NCI-H446 (cell line): ENCODE data around the gene RPS24.
A peak's percentile ranks its signal among the peaks of the same experiment; 100 is the strongest.

Experiments
- DNase-seq, 2 experiments: peaks; one replicate each; lab custom pipeline; 2025; lab: John Stamatoyannopoulos, UW

Gene RPS24

DNA sequence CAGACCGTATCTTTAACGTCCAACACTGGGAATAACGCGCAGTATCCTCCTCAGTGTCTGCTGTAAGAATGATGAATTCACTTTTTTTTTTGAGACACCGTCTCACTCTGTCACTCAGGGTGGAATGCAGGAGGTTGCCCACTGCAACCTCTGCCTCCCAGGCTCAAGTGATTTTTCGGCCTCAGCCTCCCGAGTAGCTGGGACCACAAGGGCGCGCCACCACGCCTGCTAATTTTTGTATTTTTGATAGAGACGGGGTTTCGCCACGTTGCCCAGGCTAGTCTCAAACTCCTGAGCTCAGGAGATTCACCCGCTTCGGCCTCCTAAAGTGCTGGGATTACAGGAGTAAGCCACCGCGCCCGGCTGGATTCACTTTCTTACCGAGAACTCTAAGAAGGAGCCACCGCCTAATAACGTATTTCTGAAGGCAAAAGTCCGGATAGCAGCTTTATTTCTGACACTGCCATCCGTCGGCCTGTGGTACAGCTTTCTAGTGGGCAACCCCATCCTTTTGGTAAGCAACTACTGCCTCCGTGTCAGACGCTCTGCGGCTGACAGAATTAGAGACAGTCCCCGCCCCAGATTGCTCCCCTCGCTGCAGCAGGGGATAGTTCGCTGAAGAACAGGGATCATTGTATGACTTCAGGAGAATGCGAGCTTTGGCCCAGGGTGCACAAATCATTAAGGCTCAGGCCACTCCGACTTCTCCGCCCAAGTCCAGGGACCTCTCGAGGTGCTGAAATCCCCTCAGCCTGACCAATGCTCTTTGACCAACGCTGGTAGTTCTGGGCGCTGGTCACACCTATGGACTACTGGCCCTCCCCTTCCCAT lies 5.0 kb upstream of the RPS24 start:
- no peak for DNase-seq

DNA sequence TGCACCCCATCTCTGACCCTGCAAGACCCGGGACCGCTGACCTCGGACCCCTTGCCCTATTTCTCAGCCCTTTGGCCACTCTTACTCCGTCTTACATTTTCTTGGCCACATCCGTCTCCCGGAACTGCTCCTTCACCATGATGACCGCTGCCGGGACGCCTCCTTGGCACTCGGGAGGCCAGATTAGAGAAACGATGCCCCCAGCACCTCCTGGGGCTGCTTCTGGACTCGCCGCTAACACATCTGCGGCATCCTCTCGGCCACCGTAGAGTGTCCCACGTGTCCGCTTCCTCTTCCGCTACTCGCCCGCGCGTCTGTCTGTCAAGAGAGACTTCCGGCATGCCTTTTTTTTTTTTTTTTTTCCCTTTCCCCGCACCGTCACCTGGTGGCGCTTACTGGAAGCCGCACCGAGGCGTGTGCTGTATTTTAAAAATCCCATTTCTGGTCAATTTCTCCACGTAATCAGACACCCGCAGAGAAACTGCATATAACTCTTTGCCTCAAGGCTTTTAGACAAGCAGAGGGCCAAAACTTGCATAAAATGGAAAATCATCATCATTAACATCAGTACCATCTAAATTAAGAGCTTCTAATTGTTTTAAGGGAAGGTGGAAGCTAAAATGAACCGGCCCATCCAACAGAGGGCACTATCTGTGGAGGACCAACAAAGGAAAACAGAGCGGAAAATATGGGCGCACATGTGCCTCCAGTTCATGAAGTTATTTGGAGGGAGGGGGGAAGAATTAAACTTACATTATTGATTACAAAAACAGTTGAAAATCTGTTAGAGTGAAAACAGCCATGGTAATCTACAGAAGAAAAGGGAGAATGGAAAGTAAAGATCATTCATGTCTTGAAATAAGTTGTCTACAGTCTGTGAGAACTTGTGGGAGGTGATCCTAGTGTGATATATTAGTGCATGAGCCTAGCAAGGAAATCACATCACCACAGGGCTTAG lies 4.1 kb upstream of the RPS24 start, which contains the start of gene POLR3A:
Gene POLR3A, minus strand, starts transcription at position 247 of the 958 bp plus-strand sequence. Its CDS starts 108 bp downstream, at position 139.
- peak; percentile 63 to 92 for DNase-seq

- DNase-seq, result no peak
Measured at GRCh38 chr10:78033387-78033636, 351 bp upstream of the RPS24 start.

DNA sequence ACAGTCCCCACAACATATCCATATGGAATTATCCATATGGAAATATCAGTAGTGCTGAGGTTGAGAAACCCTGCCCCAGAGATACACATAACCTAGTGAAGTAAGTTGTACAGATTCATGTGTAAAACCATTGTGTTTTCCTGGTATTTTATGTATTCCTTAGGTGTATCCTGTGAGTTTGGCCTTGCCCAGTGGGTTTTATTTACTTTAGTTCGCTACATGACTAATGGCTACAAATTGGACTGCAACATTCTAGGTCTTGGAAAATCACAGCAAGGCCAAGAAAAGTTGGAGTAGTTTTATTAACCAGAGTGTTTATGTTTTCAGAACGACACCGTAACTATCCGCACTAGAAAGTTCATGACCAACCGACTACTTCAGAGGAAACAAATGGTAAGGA lies 1.4 kb downstream of the RPS24 start:
- DNase-seq, result no peak

DNA sequence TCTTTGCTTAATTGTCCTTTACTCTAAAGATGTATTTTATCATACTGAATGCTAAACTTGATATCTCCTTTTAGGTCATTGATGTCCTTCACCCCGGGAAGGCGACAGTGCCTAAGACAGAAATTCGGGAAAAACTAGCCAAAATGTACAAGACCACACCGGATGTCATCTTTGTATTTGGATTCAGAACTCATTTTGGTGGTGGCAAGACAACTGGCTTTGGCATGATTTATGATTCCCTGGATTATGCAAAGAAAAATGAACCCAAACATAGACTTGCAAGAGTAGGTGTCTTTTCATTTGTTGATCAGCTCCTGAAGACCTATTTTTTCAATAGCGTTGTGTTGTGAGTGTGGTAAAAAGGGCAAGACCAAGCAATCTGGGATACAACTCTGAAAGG lies 1.8 kb downstream of the RPS24 start:
- no peak for DNase-seq

GRCh38 chr10:78035933-78036583 lies 2.4 kb downstream of the RPS24 start:
- DNase-seq, result no peak

DNA sequence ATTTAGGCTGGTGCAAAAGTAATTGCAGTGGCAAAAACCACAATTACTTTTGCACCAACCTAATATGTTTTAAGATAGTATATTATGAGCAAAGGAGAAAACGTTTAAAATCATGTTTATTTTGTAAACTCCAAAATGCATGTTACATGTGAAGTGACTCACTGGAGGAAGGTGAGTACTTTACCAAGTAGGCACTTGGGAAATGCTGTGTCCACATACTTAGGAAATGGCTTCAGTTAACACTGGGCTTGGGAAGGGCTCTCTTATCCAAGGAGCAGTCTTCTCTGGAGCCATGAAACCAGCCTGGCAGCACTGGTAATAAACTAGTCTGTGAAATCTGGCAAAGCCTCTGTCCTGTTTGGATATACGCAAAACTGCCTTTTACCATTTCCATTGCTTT lies 4.4 kb downstream of the RPS24 start:
- DNase-seq, result no peak

- DNase-seq, result no peak
Measured at GRCh38 chr10:78038791-78039547, 5.3 kb downstream of the RPS24 start.

DNA sequence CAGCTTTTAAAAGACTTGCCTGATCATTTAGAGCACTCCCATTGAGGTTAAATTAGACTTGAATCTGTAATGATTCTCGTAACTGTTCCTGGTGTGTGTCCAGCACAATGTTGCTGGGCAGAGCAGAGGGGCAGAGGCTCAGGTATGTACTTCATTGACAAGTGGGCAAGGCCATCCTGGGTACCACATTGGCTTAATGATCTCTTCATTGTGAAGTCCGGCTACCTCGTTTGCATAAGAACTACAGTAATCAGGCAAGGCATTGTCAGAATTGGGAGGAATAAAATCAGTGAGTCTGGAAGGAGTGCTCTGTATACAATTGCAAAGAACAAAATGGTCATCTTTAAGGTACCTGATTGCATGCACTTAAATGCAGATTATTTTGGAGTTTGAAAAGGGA lies 6.1 kb downstream of the RPS24 start:
- no peak for DNase-seq

- no peak for DNase-seq
Measured at GRCh38 chr10:78041170-78042057, 7.8 kb downstream of the RPS24 start.

GRCh38 chr10:78042058-78042751 lies 8.5 kb downstream of the RPS24 start:
- DNase-seq, result no peak

DNA sequence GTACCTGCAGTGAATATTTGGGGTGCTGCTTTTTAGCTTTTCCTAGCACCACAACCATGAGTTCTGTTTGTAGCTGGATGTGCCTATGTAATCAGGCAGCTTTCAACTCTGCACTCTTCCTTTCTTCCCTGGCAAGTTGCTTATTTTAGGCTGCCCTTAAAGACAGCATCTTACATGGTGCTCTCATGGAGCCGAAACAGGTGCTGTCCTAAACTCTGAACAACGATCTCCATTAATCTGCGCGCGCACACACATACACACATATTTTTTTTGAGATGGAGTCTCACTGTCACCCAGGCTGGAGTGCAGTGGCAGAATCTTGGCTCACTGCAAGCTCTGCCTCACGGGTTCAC lies 9.1 kb downstream of the RPS24 start:
- DNase-seq, result no peak

- no peak for DNase-seq
Measured at GRCh38 chr10:78044179-78044578, 10.5 kb downstream of the RPS24 start.

GRCh38 chr10:78044699-78045098 lies 11.0 kb downstream of the RPS24 start:
- no peak for DNase-seq

GRCh38 chr10:78045237-78045636 lies 11.6 kb downstream of the RPS24 start:
- DNase-seq, result no peak

DNA sequence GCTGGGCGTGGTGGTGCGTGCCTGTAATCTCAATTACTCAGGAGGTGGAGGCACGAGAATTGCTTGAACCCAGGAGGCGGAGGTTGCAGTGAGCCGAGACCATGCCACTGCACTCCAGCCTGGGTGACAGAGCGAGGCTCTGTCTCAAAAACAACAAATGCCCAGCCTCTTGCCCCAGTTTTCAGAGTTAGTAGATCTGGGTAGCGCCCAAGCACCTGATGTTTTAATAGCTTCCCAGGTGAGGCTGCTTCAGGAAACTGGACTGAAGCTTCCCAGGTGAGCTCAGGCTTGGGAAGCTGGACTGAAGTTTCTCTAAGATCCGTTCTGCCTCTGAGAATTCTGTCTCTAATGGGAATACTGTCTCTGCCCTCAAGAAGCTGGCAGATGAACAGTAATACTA lies 12.2 kb downstream of the RPS24 start:
- no peak for DNase-seq

- no peak for DNase-seq
Measured at GRCh38 chr10:78046711-78047269, 13.1 kb downstream of the RPS24 start.

- DNase-seq, result peak; percentile 78 to 87
Measured at GRCh38 chr10:78047314-78047891, 13.7 kb downstream of the RPS24 start.

DNA sequence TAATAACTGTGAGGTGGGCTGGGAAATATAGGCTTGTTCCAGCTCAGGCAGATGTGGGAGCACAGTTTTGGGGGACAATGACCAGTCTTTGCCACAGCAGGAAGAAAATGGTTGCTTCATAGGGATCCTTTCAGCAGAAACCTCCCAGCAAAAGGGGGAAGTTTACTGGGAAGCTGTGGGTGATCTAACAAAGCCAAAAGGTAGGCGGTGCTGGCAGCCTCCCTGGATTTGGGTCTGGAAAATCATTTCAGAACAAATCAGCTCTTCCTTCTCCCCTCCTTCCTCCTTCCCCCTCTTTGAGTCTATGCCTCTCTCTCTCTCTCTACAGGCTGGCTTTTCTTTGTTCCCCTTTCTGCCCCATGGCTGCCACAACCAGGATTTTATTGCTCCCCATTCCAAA lies 16.2 kb downstream of the RPS24 start:
- DNase-seq, result no peak
